GM19035 (cell line): ENCODE data around the gene KAT2A.
A peak's percentile ranks its signal among the peaks of the same experiment; 100 is the strongest.

ENCODE experiments used
- ATAC-seq: cut with Tn5 transposase; IDR thresholded peaks from one replicate; pipeline ENCODE4 v1.9.1; 2021; ENCODE audit not compliant: unreplicated experiment

The KAT2A gene

GRCh38 chr17:42116705-42117396 lies 4.3 kb downstream of the KAT2A start:
- ATAC-seq: no peak

GRCh38 chr17:42114118-42114517 lies 7.0 kb downstream of the KAT2A start:
- ATAC-seq: no peak

- no peak for ATAC-seq
Observed at GRCh38 chr17:42113293-42114069, 7.7 kb downstream of the KAT2A start.

GRCh38 chr17:42112552-42113176 lies 8.5 kb downstream of the KAT2A start, which contains the start of gene DHX58:
Gene DHX58 (minus strand): TSS chr17:42112714. CDS start chr17:42111892, 822 bp downstream.
- ATAC-seq: peak; percentile 58

GRCh38 chr17:42111871-42112551 lies 9.2 kb downstream of the KAT2A start:
- peak; percentile 8 for ATAC-seq

GRCh38 chr17:42111265-42111636 lies 9.9 kb downstream of the KAT2A start:
- ATAC-seq: no peak

GRCh38 chr17:42110301-42111264 lies 10.6 kb downstream of the KAT2A start:
- no peak for ATAC-seq

- ATAC-seq: no peak
Observed at GRCh38 chr17:42109086-42109485, 12.1 kb downstream of the KAT2A start.

GRCh38 chr17:42107597-42108576 lies 13.3 kb downstream of the KAT2A start:
- peak; percentile 51 for ATAC-seq

GRCh38 chr17:42107124-42107523 lies 14.0 kb downstream of the KAT2A start:
- no peak for ATAC-seq

GRCh38 chr17:42106009-42106408 lies 15.2 kb downstream of the KAT2A start:
- no peak for ATAC-seq

GRCh38 chr17:42104264-42104663 lies 16.9 kb downstream of the KAT2A start:
- no peak for ATAC-seq

GRCh38 chr17:42103221-42103954 lies 17.8 kb downstream of the KAT2A start:
- no peak for ATAC-seq

GRCh38 chr17:42101513-42102292 lies 19.5 kb downstream of the KAT2A start:
- no peak for ATAC-seq

- ATAC-seq: no peak
Observed at GRCh38 chr17:42098730-42099399, 22.3 kb downstream of the KAT2A start.

GRCh38 chr17:42097691-42098631 lies 23.2 kb downstream of the KAT2A start, which contains the start of gene ZNF385C:
Gene ZNF385C (minus strand): TSS chr17:42098473. CDS start chr17:42063056, 35,417 bp downstream.
- ATAC-seq: no peak
